Peyer's patch (tissue), 4 donors: ENCODE measurements around the gene RGS19. TPM values are rescaled to one million over a fixed set of nuclear protein-coding genes. Genes with fewer than 3 reads are reported as not detected.
A peak's percentile ranks its signal among the peaks of the same experiment; 100 is the strongest.

Experiments used
- DNase-seq, 3 donors: peaks; one replicate each; pipeline ENCODE4 v3.0.0-alpha.2; 2017 to 2019
- H3K27ac ChIP-seq, 4 donors: fragments of 200-600 bp; sonication (generic); one replicate each; pipeline ENCODE4 v1.5.1; 2016 to 2019
- H3K27me3 ChIP-seq, 2 donors: fragments of 200-600 bp; sonication (generic); one replicate each; pipeline ENCODE4 v1.5.1; 2019
- H3K36me3 ChIP-seq, 3 donors: fragments of 200-600 bp; sonication (generic); one replicate each; pipeline ENCODE4 v1.5.1; 2016 to 2019
- H3K4me1 ChIP-seq, 4 donors: fragments of 200-600 bp; sonication (generic); one replicate each; pipeline ENCODE4 v1.5.1; 2016 to 2019
- H3K4me3 ChIP-seq, 4 donors: fragments of 200-600 bp; sonication (generic); 1 replicate in 3 of 4; 2 replicates in 1 of 4; pipeline ENCODE4 v1.5.1; 2016 to 2019; ENCODE audit warnings: mild to moderate bottlenecking in 1 of 4
- H3K9me3 ChIP-seq, 4 donors: fragments of 200-600 bp; sonication (generic); one replicate each; pipeline ENCODE4 v1.5.1; 2016 to 2019; ENCODE audit warnings: mild to moderate bottlenecking in 1 of 4
- CTCF ChIP-seq, 6 experiments: fragments of 450-650 bp in 4 of 6; fragments of 200-600 bp in 2 of 6; sonication (generic) in 1 of 6; IDR thresholded peaks; one replicate each; pipeline ENCODE4 v1.5.1; 2017 to 2019; ENCODE audit warnings: antibody characterized with exemption in 6 of 6, mild to moderate bottlenecking in 3 of 6, moderate library complexity in 1 of 6
- POLR2A ChIP-seq, 2 donors: fragments of 450-650 bp; IDR thresholded peaks; one replicate each; pipeline ENCODE4 v1.5.1; 2017; ENCODE audit warnings: antibody characterized with exemption in 2 of 2, mild to moderate bottlenecking in 2 of 2, moderate library complexity in 2 of 2
- total RNA-seq, 4 donors: library from RNA; depleted of rRNA; stranded (reverse); fragments of >200 nt; gene quantifications; one replicate each; pipeline ENCODE4 v1.1.0, GENCODE V29; 2016

The RGS19 gene
- total RNA-seq, 4 donors from 2014 or later = 3.3 to 39.6 (median 6.8) TPM

DNA sequence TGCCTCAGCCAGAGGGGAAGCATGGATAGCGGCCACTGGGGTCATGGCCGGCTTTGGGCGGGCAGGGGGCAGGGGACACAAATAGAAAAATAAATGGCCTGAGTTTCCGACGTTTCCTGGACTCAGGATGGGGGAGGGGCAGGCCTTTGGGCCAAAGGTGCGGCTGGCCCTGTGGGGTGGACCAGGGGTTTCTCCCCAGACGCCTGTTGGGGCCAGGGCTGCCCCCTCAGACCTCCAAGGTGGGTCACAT, 22.8 kb downstream of the RGS19 start:
- Histone ChIP-seq H3K36me3 (no peaks in the 10 kb centered on the region), H3K9me3 (no peaks in the 10 kb centered on the region), H3K4me3 (no peak overlapping the region), H3K4me1 (peaks cover 0 to 13% (median 4%) of the 10 kb centered on the region in 4 donors), H3K27me3 (no peaks in the 10 kb centered on the region), H3K27ac (peak overlapping the region in 3 of 4 donors; percentile 14 to 61 (median 31))
- TF ChIP-seq CTCF (IDR thresholded peaks at IDR 0.05) = no peak
- no peak for TF ChIP-seq POLR2A (IDR thresholded peaks at IDR 0.05)
- DNase-seq = no peak

GRCh38 chr20:64055893-64056638, 23.3 kb downstream of the RGS19 start:
- Histone ChIP-seq H3K9me3 (no peaks in the 10 kb centered on the region), H3K27ac (peak overlapping the region in 3 of 4 donors; percentile 27 to 61 (median 31)), H3K4me1 (peaks cover 0 to 13% (median 4%) of the 10 kb centered on the region in 4 donors), H3K27me3 (peaks cover 0 to 3% of the 10 kb centered on the region in 2 donors), H3K36me3 (no peaks in the 10 kb centered on the region), H3K4me3 (no peak overlapping the region)
- no peak for TF ChIP-seq CTCF (IDR thresholded peaks at IDR 0.05)
- no peak for TF ChIP-seq POLR2A (IDR thresholded peaks at IDR 0.05)
- DNase-seq = no peak

DNA sequence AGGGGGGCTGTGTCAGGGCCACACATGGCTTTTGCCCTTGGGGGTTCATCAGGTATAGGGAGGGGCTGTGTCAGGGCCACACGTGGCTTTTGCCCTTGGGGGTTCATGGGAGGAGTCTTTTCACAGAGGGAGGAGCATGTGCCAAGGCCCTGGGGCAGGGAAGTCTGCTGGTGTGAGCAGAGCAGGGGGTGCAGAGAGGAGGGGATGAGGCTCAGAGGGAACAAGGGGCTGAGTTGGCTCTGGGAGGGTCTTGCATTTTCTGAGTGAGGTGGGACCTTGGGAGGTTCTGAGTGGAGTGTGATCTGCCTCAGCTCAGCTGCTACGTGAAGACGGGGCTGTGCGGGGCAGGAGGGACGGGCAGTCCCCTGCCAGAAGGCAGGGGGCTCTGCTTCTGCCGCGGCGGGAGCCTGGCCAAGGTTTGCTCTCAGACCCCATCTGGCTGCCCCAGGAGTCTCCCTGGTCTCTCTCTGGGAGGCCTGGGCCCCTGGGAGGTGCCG, 23.9 kb downstream of the RGS19 start:
- Histone ChIP-seq H3K36me3 (no peaks in the 10 kb centered on the region), H3K27me3 (peaks cover 0 to 8% of the 10 kb centered on the region in 2 donors), H3K4me3 (no peak overlapping the region), H3K9me3 (no peaks in the 10 kb centered on the region), H3K27ac (peak overlapping the region in 3 of 4 donors; percentile 27 to 58 (median 31)), H3K4me1 (peaks cover 0 to 13% (median 5%) of the 10 kb centered on the region in 4 donors)
- DNase-seq = no peak
- no peak for TF ChIP-seq POLR2A (IDR thresholded peaks at IDR 0.05)
- no peak for TF ChIP-seq CTCF (IDR thresholded peaks at IDR 0.05)

- TF ChIP-seq POLR2A (IDR thresholded peaks at IDR 0.05) = no peak
- no peak for TF ChIP-seq CTCF (IDR thresholded peaks at IDR 0.05)
- Histone ChIP-seq H3K9me3 (no peaks in the 10 kb centered on the region), H3K4me3 (no peak overlapping the region), H3K4me1 (peaks cover 0 to 13% (median 12%) of the 10 kb centered on the region in 4 donors), H3K27ac (peak overlapping the region in 2 of 4 donors; percentile 46 to 49), H3K36me3 (no peaks in the 10 kb centered on the region), H3K27me3 (peaks cover 0 to 19% of the 10 kb centered on the region in 2 donors)
- DNase-seq = no peak
Observed at GRCh38 chr20:64053841-64054661, 25.3 kb downstream of the RGS19 start.

GRCh38 chr20:64052987-64053840, 26.1 kb downstream of the RGS19 start:
- peak overlapping the region in 3 of 4 donors; percentile 27 to 74 (median 36) for H3K27ac ChIP-seq

More at GRCh38 chr20:64052987-64053840, 26.1 kb downstream of the RGS19 start:
- H3K4me3 ChIP-seq = no peak overlapping the region
- no peaks in the 10 kb centered on the region for H3K9me3 ChIP-seq
- H3K27me3 ChIP-seq = peaks cover 0 to 26% of the 10 kb centered on the region in 2 donors
- no peak for TF ChIP-seq CTCF (IDR thresholded peaks at IDR 0.05)
- no peak for TF ChIP-seq POLR2A (IDR thresholded peaks at IDR 0.05)
- no peak for DNase-seq
- peaks cover 0 to 20% (median 16%) of the 10 kb centered on the region in 4 donors for H3K4me1 ChIP-seq
- no peaks in the 10 kb centered on the region for H3K36me3 ChIP-seq
